Transverse colon (tissue), 4 donors: ENCODE data around the gene LMO4.
A peak's percentile ranks its signal among the peaks of the same experiment; 100 is the strongest.

Experiments
- CTCF ChIP-seq, 5 experiments: fragments of 200-600 bp in 3 of 5; fragments of 450-650 bp in 2 of 5; sonication (generic) in 3 of 5; IDR thresholded peaks; 1 replicate in 2 of 5; 2 replicates in 3 of 5; pipeline ENCODE4 v1.5.1; 2016 to 2017; ENCODE audit warnings: antibody characterized with exemption in 5 of 5, inconsistent platforms in 3 of 5, mild to moderate bottlenecking in 2 of 5, moderate library complexity in 1 of 5
- EP300 ChIP-seq: sonication (generic); formaldehyde crosslinking; IDR thresholded peaks from one replicate; pipeline ENCODE4 v1.6.1; 2017; ENCODE audit warnings: antibody characterized with exemption, low read depth
- POLR2A ChIP-seq: fragments of 450-650 bp; IDR thresholded peaks from one replicate; pipeline ENCODE4 v1.6.1; 2016; ENCODE audit warnings: antibody characterized with exemption, mild to moderate bottlenecking, moderate library complexity
- POLR2AphosphoS5 ChIP-seq, 3 donors: sonication (generic); formaldehyde crosslinking; IDR thresholded peaks; one replicate each; pipeline ENCODE4 v1.6.1; 2016; ENCODE audit warnings: antibody characterized with exemption in 3 of 3

- TF ChIP-seq CTCF (IDR thresholded peaks at IDR 0.05) (peak in 1 of 5 experiments; percentile 35), POLR2AphosphoS5 (IDR thresholded peaks at IDR 0.05) (peak; percentile 92 to 96 (median 95)), POLR2A (peak; percentile 80), EP300 (no peak)
These were observed at the start of gene LMO4 for GRCh38 chr1:87328272-87329050.
